ENCODE results near the gene TCAP. TPM values are rescaled to one million over a fixed set of nuclear protein-coding genes. Genes with fewer than 3 reads are reported as not detected.

Gene TCAP
- total RNA-seq, 1 experiment from 2014 or later, result 1.6 TPM

GRCh38 chr17:39639566-39640458 lies 25.3 kb upstream of the TCAP start:
- intact Hi-C loops (cut with micrococcal nuclease; ENCODE audit: unreplicated experiment), result no loop called here
- CTCF ChIA-PET, result interaction anchor here (1.1 to 1.4 kb wide), 2 partner anchors 13 to 14 kb away, joined by 3 read pairs; no protein-coding TSS in a partner anchor
- H3K36me3 ChIP-seq (ENCODE audit: control insufficient read depth, insufficient read depth, low read length), result peaks cover 3% of the 10 kb centered on the region; the same call in 1 of the 2 replicates

GRCh38 chr17:39640591-39641031 lies 24.5 kb upstream of the TCAP start:
- ChIA-PET CTCF (interaction anchor here (1.1 kb wide), 1 partner anchor 13 kb away, joined by 3 read pairs; no protein-coding TSS in a partner anchor), POLR2A (no interaction called here)
- in situ Hi-C loops (cut with HindIII; ENCODE audit: low pct_unique_long_range_greater_than_20kb, low sequenced_read_pairs), result no loop called here
- no peaks in the 10 kb centered on the region for H3K27me3 ChIP-seq (ENCODE audit: control insufficient read depth, insufficient read depth, low read length)
- peaks cover 47% of the 10 kb centered on the region for H3K4me1 ChIP-seq (ENCODE audit: control insufficient read depth, insufficient read depth, low read length)
- TF ChIP-seq SIN3A (IDR thresholded peaks at IDR 0.05; ENCODE audit: borderline replicate concordance, insufficient read depth, low read depth, low read length) (no peak), CTCF (IDR thresholded peaks at IDR 0.05) (no peak), TCF7L2 (IDR thresholded peaks at IDR 0.05; ENCODE audit: low read depth, low read length) (no peak), POLR2AphosphoS5 (IDR thresholded peaks at IDR 0.05; ENCODE audit: low read depth, low read length) (no peak)
- TF ChIP-seq, protein P1, sequence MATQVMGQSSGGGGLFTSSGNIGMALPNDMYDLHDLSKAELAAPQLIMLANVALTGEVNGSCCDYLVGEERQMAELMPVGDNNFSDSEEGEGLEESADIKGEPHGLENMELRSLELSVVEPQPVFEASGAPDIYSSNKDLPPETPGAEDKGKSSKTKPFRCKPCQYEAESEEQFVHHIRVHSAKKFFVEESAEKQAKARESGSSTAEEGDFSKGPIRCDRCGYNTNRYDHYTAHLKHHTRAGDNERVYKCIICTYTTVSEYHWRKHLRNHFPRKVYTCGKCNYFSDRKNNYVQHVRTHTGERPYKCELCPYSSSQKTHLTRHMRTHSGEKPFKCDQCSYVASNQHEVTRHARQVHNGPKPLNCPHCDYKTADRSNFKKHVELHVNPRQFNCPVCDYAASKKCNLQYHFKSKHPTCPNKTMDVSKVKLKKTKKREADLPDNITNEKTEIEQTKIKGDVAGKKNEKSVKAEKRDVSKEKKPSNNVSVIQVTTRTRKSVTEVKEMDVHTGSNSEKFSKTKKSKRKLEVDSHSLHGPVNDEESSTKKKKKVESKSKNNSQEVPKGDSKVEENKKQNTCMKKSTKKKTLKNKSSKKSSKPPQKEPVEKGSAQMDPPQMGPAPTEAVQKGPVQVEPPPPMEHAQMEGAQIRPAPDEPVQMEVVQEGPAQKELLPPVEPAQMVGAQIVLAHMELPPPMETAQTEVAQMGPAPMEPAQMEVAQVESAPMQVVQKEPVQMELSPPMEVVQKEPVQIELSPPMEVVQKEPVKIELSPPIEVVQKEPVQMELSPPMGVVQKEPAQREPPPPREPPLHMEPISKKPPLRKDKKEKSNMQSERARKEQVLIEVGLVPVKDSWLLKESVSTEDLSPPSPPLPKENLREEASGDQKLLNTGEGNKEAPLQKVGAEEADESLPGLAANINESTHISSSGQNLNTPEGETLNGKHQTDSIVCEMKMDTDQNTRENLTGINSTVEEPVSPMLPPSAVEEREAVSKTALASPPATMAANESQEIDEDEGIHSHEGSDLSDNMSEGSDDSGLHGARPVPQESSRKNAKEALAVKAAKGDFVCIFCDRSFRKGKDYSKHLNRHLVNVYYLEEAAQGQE (IDR thresholded peaks at IDR 0.05; ENCODE audit: insufficient read depth in 1 of 2, low read depth in 2 of 2, low read length in 1 of 2), result no peak
- H3K4me3 ChIP-seq (ENCODE audit: low read depth in 2 of 2, low read length in 2 of 2), result no peak overlapping the region
- no TSS peak for BruUV-seq (replicated peaks)
- peaks cover 3% of the 10 kb centered on the region; the same call in 1 of the 2 replicates for H3K36me3 ChIP-seq (ENCODE audit: control insufficient read depth, insufficient read depth, low read length)
- no peak for DNase-seq (ENCODE audit: low read depth, low spot score)
- H3K9me3 ChIP-seq (ENCODE audit: control insufficient read depth, insufficient read depth, low read depth, low read length), result no peaks in the 10 kb centered on the region
- no peak overlapping the region for H3K27ac ChIP-seq (ENCODE audit: low read length)
- intact Hi-C loops (cut with micrococcal nuclease; ENCODE audit: unreplicated experiment), result no loop called here
- ATAC-seq, result no peak

More at GRCh38 chr17:39639566-39640458, 25.3 kb upstream of the TCAP start:
- no peaks in the 10 kb centered on the region for H3K9me3 ChIP-seq (ENCODE audit: control insufficient read depth, insufficient read depth, low read depth, low read length)
- TF ChIP-seq, protein P1 (IDR thresholded peaks at IDR 0.05; ENCODE audit: insufficient read depth in 1 of 2, low read depth in 2 of 2, low read length in 1 of 2), result no peak
- TF ChIP-seq SIN3A (IDR thresholded peaks at IDR 0.05; ENCODE audit: borderline replicate concordance, insufficient read depth, low read depth, low read length), result no peak
- H3K4me3 ChIP-seq (ENCODE audit: low read depth in 2 of 2, low read length in 2 of 2), result no peak overlapping the region
- POLR2A ChIA-PET, result no interaction called here
- in situ Hi-C loops (cut with HindIII; ENCODE audit: low pct_unique_long_range_greater_than_20kb, low sequenced_read_pairs), result no loop called here
- no peaks in the 10 kb centered on the region for H3K27me3 ChIP-seq (ENCODE audit: control insufficient read depth, insufficient read depth, low read length)
- DNase-seq (ENCODE audit: low read depth, low spot score), result no peak
- peaks cover 47% of the 10 kb centered on the region for H3K4me1 ChIP-seq (ENCODE audit: control insufficient read depth, insufficient read depth, low read length)
- no peak for ATAC-seq
- no TSS peak for BruUV-seq (replicated peaks)
- H3K27ac ChIP-seq (ENCODE audit: low read length), result no peak overlapping the region
